Endodermal cell (in vitro differentiated cells): Measurements from ENCODE around the gene LARP4B. TPM values are rescaled to one million over a fixed set of nuclear protein-coding genes. Genes with fewer than 3 reads are reported as not detected.
A peak's percentile ranks its signal among the peaks of the same experiment; 100 is the strongest.

ENCODE experiments used
- DNase-seq: peaks from one replicate; pipeline ENCODE4 v3.0.0-alpha.2; 2017
- H3K27ac ChIP-seq: 2 replicates; pipeline ENCODE4 v1.5.1; 2013; ENCODE audit warnings: mild to moderate bottlenecking, low read depth, low read length, moderate library complexity
- H3K27me3 ChIP-seq: 2 replicates; pipeline ENCODE4 v1.6.1; 2013; ENCODE audit warnings: mild to moderate bottlenecking, low read length, moderate library complexity; ENCODE audit not compliant: insufficient read depth, control insufficient read depth, poor library complexity, severe bottlenecking
- H3K36me3 ChIP-seq: 2 replicates; pipeline ENCODE4 v1.7.0; 2013; ENCODE audit warnings: mild to moderate bottlenecking, low read length, moderate library complexity; ENCODE audit not compliant: control insufficient read depth, insufficient read depth
- H3K4me1 ChIP-seq: one replicate; pipeline ENCODE4 v1.7.0; 2013; ENCODE audit warnings: low read length; ENCODE audit not compliant: control insufficient read depth, insufficient read depth
- H3K4me3 ChIP-seq: 2 replicates; pipeline ENCODE4 v1.5.1; 2013; ENCODE audit warnings: mild to moderate bottlenecking, low read length, moderate library complexity
- H3K9ac ChIP-seq: 2 replicates; pipeline ENCODE4 v1.6.1; 2013; ENCODE audit warnings: mild to moderate bottlenecking, low read length, moderate library complexity; ENCODE audit not compliant: poor library complexity, severe bottlenecking; ENCODE audit errors: extremely low read depth
- H3K9me3 ChIP-seq: 2 replicates; pipeline ENCODE4 v1.6.1; 2013; ENCODE audit warnings: mild to moderate bottlenecking, low read length, moderate library complexity; ENCODE audit not compliant: control insufficient read depth
- H3K27ac Mint-ChIP-seq: 2 replicates; pipeline ENCODE4 v1.8.0; 2020; ENCODE audit warnings: mixed read lengths
- H3K27me3 Mint-ChIP-seq: 2 replicates; pipeline ENCODE4 v1.8.0; 2021; ENCODE audit warnings: mild to moderate bottlenecking, mixed read lengths; ENCODE audit not compliant: insufficient read depth
- H3K36me3 Mint-ChIP-seq: 2 replicates; pipeline ENCODE4 v1.8.0; 2020; ENCODE audit warnings: low read depth, mixed read lengths
- H3K4me1 Mint-ChIP-seq: 2 replicates; pipeline ENCODE4 v1.8.0; 2020; ENCODE audit warnings: mixed read lengths
- H3K4me3 Mint-ChIP-seq: 2 replicates; pipeline ENCODE4 v1.8.0; 2020; ENCODE audit warnings: mild to moderate bottlenecking, moderate library complexity, mixed read lengths
- H3K9me3 Mint-ChIP-seq: 2 replicates; pipeline ENCODE4 v1.8.0; 2020; ENCODE audit warnings: mild to moderate bottlenecking, mixed read lengths
- CTCF ChIP-seq: fragments of 200-600 bp; sonication (generic); conservative IDR thresholded peaks from 2 replicates; pipeline ENCODE4 v1.5.0; 2021; ENCODE audit warnings: antibody characterized with exemption, mild to moderate bottlenecking
- WGBS, 2 experiments: methylation state at CpG; one replicate each; pipeline versions ENCODE4 v1.1.5 to v1.1.7; 2013; ENCODE audit warnings: missing lambda C conversion rate in 2 of 2, mixed read lengths in 1 of 2; ENCODE audit not compliant: insufficient coverage in 1 of 2, insufficient read length in 1 of 2; 5-methylcytosine and 5-hydroxymethylcytosine counted together
- total RNA-seq, 2 donors: library from RNA; stranded (reverse); fragmentation: NEBNext Ultra II Directional in 1 of 2; extraction: Animal tissue kit (Norgen Biotek cat#: 25700) in 1 of 2; gene quantifications; 2 replicates in 1 of 2; 3 replicates in 1 of 2; pipeline ENCODE4 v1.2.1, GENCODE V29; 2021

Gene LARP4B
- total RNA-seq, 2 donors from 2014 or later: 94.1 to 94.3 TPM

DNA sequence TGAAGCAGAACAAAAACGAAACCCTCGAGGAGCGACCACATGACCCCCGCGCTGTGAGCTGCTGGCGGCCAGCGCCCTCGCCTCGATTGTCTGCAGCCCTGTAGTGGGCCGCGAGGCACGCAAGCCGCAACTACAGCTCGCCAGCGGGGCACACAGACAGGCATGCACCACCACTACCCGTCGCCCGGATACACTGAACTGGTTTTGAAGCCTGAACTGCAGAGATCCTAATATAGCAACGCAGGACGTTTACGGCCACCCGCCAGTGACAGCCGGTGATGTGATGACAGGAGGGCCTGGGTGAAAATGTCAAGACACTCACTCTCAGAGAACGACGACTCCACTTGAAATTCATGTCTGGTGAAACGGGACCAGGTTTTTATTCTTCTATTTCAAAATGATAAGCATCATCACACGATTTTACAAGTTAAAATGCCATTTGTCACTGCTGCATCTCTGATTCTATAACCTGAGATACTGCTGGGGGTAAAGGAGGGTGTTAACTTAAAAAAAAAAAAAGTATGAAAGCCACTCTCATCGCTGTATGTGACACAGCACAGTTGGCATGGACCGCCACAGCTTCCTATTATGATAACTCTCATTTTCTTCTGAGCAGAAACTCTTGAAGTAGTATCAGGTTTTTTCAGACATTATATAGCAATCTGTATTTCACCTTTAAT lies 121.7 kb downstream of the LARP4B start:
- Histone ChIP-seq H3K9me3 (no peaks in the 10 kb centered on the region), H3K4me3 (no peak overlapping the region), H3K27ac (no peak overlapping the region), H3K4me1 (no peaks in the 10 kb centered on the region), H3K27me3 (no peaks in the 10 kb centered on the region), H3K36me3 (peaks cover 86% of the 10 kb centered on the region), H3K9ac (no peak overlapping the region)
- peak overlapping the region; percentile 74 for H3K27ac Mint-ChIP-seq
- no peaks in the 10 kb centered on the region for H3K4me1 Mint-ChIP-seq
- TF ChIP-seq CTCF: no peak
- DNase-seq: no peak
- H3K4me3 Mint-ChIP-seq: no peak overlapping the region
- WGBS, 2 experiments: 96 to 98% methylated on average over 24 to 29 of the region's 29 CpGs
- no peaks in the 10 kb centered on the region for H3K27me3 Mint-ChIP-seq
- H3K9me3 Mint-ChIP-seq: no peaks in the 10 kb centered on the region
- H3K36me3 Mint-ChIP-seq: peaks cover 66% of the 10 kb centered on the region

DNA sequence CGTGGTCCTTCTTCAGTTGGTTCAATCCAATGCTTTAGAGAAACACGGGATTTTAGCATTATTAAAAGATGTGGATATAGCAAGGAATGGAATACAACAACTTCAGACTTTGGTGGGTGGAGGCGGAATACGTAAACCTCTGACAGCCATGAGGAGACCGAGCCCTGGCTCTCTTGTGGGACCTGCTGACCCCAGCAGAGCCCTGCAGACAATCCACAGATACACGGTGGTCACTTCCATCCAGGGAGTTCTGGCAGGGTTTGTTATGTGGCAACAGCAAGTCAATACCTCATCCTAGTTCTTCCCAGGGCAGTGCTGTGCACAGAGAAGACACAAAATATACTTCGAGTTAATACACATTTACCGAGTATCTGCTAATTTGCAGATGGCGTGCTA lies 123.5 kb downstream of the LARP4B start:
- Histone ChIP-seq H3K4me1 (no peaks in the 10 kb centered on the region), H3K9ac (no peak overlapping the region), H3K9me3 (no peaks in the 10 kb centered on the region), H3K36me3 (peaks cover 70% of the 10 kb centered on the region), H3K27ac (no peak overlapping the region), H3K4me3 (no peak overlapping the region), H3K27me3 (no peaks in the 10 kb centered on the region)
- H3K27ac Mint-ChIP-seq: no peak overlapping the region
- TF ChIP-seq CTCF: no peak
- H3K9me3 Mint-ChIP-seq: no peaks in the 10 kb centered on the region
- H3K4me1 Mint-ChIP-seq: no peaks in the 10 kb centered on the region
- H3K27me3 Mint-ChIP-seq: no peaks in the 10 kb centered on the region
- H3K36me3 Mint-ChIP-seq: peaks cover 51% of the 10 kb centered on the region
- 94 to 97% methylated on average over 8 to 9 of the region's 9 CpGs for WGBS, 2 experiments
- no peak for DNase-seq
- no peak overlapping the region for H3K4me3 Mint-ChIP-seq

- H3K27ac ChIP-seq: peak overlapping the region; percentile 24
- H3K27me3 ChIP-seq: no peaks in the 10 kb centered on the region
- no peaks in the 10 kb centered on the region for H3K27me3 Mint-ChIP-seq
- DNase-seq: no peak
- H3K4me1 Mint-ChIP-seq: no peaks in the 10 kb centered on the region
- H3K27ac Mint-ChIP-seq: no peak overlapping the region
- H3K36me3 ChIP-seq: peaks cover 64% of the 10 kb centered on the region
- H3K36me3 Mint-ChIP-seq: peaks cover 50% of the 10 kb centered on the region
- H3K4me3 Mint-ChIP-seq: no peak overlapping the region
- TF ChIP-seq CTCF: no peak
- H3K9ac ChIP-seq: no peak overlapping the region
- H3K4me3 ChIP-seq: no peak overlapping the region
- 94 to 97% methylated on average over 21 to 30 of the region's 30 CpGs for WGBS, 2 experiments
- no peaks in the 10 kb centered on the region for H3K9me3 ChIP-seq
- no peaks in the 10 kb centered on the region for H3K9me3 Mint-ChIP-seq
- H3K4me1 ChIP-seq: no peaks in the 10 kb centered on the region
Observed at GRCh38 chr10:807163-807957, 124.1 kb downstream of the LARP4B start.
